HG02759 (cell line): ENCODE measurements around the gene NXPH1.

Experiments used
- ATAC-seq: cut with Tn5 transposase; IDR thresholded peaks from one replicate; pipeline ENCODE4 v1.9.1; 2021; ENCODE audit warnings: mild to moderate bottlenecking, moderate library complexity; ENCODE audit not compliant: unreplicated experiment

Gene NXPH1

DNA sequence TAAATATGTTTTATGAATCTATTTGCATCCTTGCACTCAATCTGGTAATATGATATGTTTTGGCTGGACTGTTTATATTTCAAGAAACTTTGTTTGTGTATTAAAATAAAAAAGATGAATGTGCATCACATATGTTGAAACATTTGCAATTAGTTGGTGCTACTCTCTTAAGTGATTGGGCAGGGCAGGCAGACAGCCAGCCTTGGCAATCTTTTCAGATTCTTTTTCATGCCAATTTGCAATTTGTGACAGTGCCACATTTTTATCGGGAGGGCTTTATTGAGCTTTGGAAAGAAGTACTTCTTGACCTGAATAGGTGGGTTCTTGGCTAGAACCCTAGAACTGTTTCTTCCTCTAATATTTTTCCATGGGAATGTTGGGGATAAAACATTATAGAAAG lies 152.2 kb downstream of the NXPH1 start:
- no peak for ATAC-seq

DNA sequence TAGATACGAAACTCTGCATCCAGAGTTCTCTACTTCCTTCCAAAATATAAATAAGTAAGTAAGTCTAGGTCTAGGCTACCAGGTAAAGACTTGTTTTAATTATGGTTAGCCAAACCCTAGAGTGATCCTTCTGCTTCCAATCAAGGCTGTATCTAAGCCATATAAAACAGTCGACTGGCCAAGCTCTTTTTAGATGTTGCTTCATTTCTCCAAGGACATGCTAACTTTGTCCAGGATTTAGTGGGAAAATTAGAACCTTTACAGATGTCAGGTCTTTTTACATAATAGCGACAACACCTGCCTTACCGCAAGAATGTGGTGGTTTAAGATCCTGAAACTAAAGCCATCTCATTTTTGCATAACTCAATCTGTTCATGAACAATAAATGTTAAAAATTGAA lies 156.8 kb downstream of the NXPH1 start:
- ATAC-seq = no peak

DNA sequence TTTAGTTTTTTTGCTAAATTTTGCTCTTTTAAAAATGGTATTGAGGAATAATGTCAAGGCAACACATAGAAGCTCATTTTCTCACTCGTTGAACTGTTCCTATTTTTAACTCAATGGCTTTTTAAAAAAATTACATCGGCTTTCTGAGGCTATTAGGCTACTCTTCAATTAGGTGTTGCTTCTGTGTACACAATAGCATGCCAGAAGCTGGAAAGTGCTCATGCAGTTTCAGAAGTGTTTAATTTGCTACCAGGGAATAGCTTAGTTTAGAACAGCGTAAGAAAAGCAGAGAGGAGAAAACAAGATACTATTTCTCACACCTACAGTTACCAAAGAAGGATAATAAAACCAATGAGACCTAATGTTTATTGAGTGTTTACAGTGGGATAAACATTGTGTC lies 157.4 kb downstream of the NXPH1 start:
- no peak for ATAC-seq

DNA sequence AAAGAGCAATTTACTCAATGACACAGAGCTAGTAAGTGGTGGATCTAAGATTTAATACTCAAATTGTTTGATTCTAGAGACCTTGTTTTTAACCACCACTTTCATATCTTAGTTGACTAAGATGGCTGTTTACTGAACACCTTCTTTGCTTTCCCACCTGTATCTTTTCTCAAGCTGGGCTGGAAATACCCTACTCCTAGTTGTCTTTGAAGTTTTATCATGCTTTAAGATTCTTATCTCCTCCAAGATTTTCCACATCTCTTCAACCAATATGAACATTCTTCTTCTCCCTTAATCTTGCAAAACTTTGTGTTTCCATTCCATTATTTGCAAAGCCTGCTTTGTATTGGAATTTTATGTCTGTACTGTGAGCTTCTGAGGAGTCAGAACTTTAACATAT lies 157.9 kb downstream of the NXPH1 start:
- ATAC-seq = no peak

DNA sequence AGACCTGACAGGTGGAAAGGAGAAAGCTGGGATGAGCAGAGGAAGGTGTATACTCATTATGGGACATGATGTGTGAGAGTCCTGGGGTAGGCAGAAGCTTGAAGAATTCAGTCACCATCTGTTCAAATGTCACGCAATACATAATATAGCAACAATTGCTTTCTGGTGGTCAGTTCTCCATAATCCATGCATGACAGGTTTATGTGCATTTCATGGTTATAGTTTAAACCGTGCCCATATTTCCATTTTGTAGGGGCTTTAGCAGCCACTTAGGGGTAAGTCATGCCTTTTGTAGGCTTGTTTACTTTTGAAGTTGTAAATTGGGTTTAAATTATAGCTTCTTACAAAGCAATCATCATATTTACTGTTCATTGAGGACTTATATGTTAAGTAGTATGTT lies 158.8 kb downstream of the NXPH1 start:
- ATAC-seq = no peak

DNA sequence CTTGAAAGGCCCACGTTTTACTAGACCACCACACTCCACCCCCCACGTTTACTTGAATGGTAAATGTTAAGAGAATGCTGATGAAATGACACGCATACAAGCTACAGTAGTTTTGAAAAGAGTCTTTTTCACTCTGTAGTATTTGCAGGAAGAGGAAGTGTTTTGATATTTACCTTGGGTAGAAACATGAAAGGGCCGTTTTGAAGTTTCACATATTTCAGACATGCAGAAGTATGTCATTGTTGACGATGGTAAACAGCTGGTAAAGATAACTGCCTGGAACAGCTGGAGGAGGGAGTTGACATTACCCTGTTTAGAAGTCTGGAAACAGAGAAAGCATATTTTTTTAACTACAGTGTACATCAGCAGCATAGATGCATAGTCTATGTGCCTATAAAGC lies 160.7 kb downstream of the NXPH1 start:
- ATAC-seq = no peak

DNA sequence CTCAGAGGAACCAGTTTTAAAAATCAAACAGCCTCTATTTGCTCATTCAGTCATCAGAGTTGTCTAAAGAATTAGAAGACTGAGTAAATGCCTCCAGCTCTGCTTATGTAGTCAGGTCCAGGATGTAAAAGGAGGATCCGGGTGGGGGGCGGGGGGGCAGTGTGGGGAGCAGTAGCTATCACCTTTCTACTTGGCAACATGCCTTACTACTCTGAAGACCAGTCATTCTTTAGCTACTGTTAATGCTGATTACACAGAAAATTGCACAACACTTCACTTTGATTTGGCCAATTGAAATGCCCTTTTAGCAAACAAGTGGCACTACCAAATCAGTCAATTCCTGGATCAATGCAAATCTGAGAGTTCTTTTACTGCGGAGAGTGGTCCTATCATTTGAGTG lies 164.2 kb downstream of the NXPH1 start:
- ATAC-seq = no peak

DNA sequence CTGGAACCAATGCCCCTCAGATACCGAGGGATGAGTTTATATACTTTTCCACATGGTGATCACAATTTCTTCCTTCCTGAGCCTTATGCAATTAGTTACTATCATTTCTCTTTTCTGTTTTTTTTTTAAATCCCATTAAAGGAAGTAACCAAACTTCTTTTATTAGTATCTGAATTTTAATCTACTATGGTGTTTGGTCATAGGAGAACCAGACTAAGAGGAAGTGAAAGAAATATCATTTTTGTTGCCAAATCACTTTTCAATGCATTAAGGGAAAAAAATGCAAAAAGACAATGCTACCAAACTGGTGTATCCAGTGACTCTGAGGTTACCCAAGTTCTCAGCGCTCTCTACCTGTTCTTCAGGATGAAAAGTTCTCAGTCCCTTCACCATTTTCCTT lies 167.7 kb downstream of the NXPH1 start:
- ATAC-seq = no peak

DNA sequence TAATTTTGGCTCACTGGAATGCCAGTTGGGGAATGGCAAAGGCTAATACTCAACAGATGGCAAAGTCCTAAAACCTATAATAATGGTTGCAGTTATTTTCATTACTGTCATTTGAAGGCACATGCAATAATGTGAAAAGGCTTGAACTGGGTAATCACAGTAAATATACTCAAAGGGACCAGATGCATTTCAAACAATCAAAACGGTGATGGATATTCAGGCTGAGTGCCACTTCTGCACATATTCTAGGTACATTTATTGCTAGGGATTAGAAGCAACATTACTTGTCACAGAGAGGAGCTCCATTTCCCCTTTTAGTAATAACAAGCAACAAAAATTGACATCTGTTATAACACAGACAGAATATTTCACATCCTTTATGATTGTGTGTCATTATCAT lies 171.8 kb downstream of the NXPH1 start:
- no peak for ATAC-seq

DNA sequence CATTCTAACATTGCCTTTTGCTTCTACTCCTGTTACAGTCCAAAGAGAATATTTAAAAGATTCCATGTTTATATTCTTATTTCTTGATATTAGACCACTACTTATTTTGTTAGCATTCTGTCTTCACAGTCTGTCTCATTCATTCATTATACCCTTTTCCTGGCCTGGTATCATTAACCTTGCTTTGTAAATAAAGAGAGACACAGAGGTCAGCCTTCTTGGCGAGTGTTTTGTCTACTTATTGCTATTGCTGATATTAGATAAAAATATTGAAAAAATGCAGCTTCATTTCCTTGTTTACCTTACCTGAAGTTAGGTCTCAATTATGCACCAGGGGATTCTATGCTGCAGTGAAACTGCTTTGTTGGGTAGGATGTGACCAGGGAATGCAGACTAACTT lies 179.2 kb downstream of the NXPH1 start:
- no peak for ATAC-seq

DNA sequence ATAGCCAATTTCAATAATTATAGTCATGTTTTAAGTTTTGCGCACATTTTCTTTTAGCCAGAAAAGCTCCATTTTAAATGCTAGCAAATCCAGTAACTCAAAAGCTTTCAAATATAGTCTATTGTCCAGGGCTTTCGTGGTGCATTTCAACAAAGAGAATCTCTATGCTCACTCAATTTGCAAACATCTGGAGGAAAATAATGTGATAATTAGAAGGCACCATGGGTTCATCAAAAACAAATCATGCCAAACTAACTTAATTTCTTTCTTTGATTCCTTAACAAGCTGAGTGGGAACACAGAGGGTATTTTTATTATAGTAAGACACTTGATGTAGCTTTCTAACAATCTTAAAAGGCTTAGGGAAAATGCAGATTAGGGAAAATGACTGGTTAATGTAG lies 179.8 kb downstream of the NXPH1 start:
- no peak for ATAC-seq

DNA sequence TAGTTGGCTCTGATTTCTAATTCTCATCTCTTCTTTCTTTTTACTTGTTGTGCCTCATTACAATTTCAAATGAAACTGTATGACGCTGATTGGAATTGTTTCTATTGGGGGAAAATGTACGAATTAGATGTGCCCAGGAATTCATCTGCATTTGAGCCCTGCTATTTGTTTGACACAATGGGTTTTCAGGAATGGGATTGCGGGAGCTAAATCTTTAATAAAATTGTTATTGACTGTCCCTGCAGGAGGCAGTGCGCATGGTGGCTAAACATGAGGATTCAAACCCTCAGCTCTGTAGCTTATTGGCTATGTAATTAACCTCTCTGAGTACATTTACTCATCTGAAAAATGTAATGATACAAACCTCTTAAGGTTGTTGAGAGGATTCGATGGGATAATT lies 181.6 kb downstream of the NXPH1 start:
- no peak for ATAC-seq

DNA sequence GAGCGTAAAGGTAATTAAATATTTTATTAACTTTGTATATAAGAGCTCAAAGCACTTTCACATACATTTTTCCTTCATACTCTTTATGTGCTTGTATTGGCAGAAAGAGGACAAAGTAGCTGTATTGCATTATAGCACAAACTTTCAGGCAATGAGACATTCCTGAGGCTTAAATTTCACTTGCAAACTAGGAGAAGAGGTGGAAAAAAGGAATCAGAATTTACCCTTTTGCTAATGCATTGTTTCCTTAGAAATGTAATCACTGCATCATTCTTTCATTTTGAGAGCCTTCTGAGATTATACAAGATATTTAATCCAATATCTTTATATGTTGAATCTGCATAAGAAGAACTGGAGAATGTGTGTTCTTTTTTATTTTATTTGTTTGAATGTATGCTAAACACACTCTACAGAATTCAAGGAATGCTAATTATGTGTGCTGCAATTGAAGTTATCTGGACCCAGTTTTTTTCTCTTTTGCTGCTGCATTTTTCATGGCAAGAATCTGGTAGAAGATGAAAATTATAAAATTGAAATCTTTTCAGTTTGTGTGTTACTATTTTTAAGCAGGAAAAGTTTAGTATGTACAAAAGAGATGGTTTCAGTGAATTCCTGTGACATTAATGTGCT lies 185.1 kb downstream of the NXPH1 start:
- ATAC-seq = no peak

DNA sequence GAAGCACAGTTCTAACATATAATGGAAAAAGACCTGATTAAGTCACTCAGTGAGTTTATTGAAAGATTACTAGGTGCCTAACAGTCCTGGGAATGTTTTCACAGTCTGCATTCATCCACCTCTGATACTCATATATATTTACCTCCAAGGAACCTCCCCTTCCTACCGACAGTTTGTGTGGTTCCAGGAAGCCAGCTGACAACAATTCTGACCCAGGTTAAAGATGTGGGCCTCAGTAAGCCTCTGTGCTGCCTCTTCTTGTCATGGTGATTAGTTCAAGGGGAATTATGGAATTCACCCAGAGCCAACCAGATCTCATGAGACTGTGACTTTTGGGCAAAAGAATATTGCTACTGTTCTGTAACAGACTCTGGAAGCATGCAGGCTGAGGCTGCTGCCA lies 186.8 kb downstream of the NXPH1 start:
- ATAC-seq = no peak

DNA sequence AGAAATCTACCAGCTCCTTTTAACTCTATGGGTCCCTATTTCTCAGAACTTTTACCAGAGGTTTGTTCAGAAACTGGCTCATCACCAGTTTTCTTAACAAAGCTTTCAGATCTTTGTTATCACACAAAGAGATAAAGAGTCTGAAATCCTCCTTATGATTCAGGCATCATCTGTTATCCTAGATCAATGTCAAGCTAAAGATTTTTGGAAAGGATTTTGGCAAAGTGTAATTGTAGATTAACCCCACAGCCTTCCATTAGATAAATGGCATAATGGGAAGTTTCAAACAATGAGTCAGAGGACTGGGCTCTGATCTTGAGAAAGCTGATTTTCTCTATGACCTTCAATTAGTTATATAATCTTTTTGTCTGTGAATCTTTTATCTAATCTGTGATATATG lies 192.2 kb downstream of the NXPH1 start:
- no peak for ATAC-seq

DNA sequence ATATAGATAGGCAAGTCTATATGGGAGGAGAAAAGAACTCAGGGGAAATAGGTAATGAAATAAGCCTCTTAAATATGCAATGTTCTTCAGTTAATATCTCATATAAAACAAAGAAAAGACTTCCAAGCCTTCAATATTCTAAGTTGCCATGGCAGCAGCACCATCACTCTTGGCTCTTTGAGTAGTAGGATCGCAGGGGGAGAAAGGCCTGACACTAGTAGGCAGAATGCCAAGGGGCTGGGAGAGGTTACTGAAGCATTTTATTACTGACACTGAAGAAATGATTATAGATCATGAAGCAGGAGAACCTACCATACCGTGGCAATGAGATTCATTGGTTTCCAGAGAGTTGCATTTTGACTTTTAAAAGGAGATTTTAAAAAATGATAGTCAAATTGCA lies 193.9 kb downstream of the NXPH1 start:
- ATAC-seq = no peak

DNA sequence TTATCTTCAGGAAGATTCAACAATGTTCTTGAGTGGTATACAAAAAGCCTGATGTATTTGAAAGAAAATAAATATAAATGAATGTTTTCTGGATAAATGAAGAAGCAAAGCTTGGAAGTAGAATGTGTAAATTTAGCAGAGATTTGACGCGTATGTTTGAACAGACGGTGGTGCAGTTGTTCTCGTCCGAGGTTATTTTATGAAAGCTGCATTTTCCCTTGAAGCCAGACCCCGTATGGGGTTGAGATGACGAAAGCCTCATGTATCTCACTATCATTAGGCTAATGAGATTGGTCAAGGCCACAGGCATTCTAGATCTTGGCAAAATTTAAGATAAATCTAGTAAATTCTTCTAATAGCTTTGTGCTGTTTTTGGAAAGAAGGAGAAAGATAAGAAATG lies 195.2 kb downstream of the NXPH1 start:
- no peak for ATAC-seq

DNA sequence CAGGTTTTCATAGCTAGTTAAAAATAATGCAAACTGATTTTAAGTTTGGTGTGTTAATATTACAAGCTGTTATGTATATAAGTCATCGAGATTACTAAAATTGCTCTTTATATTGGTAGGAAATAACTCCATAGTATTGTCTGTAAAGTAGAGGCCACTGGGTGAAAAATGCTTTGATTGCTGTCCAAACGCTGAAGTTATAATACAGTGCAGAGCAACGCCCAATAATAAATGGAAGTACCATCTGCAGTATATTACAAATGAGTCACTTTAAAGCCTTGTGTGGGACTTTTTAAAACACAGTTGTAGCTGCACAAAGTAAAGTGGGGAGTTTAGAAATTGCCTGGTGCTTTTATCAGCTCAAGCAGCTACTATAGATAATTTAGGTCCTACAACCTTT lies 196.1 kb downstream of the NXPH1 start:
- no peak for ATAC-seq

DNA sequence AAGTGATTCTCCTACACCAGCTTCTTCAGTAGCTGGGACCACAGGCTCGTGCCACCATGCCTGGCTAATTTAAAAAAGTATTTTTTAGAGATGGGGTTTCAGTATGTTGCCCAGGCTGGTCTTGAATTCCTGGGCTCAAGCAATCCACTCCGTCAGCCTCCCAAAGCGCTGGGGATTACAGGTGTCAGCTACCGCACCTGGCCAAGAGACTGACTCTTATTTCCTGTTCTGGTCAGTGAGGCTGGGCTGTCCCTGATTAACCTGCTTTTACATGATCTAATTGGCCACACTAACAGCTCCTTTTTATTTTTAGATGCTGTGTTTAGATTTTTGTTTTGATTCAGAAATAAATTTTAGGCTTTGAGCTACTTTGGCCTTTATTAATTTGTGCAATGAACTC lies 203.9 kb downstream of the NXPH1 start:
- ATAC-seq = no peak

DNA sequence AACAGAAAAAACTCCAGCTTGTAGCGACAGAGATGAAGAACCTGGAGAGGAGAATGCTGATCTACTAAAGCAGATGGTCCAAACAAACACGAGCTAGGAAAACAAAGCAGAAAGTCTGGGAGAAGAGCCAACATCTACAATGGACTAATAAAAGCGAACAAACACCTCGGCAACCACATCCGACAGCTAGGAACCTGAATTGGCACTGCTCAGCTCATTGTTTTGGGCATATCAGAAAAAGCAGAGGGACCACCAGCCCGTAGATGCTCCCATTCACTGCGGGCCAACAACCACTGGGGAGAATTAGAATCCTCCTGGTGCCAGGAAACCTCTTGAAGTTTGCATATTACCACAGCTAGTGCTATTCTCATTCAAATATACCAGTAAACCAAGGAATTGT lies 204.7 kb downstream of the NXPH1 start:
- no peak for ATAC-seq

DNA sequence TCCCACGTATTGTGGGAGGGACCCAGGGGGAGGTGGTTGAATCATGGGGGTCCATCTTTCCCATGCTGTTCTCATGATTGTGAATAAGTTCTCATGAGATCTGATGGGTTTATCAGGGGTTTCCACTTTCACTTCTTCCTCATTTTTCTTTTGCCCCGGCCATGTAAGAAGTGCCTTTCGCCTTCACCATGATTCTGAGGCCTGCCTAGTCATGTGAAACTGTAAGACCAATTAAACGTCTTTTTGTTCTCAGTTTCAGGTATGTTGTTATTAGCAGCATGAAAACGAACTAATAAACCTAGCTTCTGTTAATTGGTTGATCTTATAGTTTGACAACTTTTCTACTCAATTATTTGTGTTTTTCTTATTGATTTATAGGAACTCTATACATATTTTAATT lies 206.3 kb downstream of the NXPH1 start:
- no peak for ATAC-seq

DNA sequence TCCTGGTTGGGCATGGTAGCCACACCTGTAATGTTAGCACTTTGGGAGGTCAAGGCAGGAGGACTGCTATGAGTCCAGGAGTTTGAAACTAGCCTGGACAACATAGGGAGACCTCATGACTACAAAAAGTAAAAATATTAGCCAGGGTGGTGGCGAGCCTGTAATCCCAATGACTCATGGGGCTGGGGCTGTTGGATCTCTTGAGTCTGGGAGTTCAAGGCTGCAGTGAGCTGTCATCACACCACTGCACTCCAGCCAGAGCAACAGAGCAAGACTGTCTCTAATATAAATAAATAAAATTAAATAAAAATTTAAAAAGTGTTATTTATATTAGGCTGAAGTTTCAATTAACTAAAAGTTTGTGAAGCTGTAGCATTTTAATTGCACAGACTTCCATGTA lies 207.3 kb downstream of the NXPH1 start:
- ATAC-seq = no peak

DNA sequence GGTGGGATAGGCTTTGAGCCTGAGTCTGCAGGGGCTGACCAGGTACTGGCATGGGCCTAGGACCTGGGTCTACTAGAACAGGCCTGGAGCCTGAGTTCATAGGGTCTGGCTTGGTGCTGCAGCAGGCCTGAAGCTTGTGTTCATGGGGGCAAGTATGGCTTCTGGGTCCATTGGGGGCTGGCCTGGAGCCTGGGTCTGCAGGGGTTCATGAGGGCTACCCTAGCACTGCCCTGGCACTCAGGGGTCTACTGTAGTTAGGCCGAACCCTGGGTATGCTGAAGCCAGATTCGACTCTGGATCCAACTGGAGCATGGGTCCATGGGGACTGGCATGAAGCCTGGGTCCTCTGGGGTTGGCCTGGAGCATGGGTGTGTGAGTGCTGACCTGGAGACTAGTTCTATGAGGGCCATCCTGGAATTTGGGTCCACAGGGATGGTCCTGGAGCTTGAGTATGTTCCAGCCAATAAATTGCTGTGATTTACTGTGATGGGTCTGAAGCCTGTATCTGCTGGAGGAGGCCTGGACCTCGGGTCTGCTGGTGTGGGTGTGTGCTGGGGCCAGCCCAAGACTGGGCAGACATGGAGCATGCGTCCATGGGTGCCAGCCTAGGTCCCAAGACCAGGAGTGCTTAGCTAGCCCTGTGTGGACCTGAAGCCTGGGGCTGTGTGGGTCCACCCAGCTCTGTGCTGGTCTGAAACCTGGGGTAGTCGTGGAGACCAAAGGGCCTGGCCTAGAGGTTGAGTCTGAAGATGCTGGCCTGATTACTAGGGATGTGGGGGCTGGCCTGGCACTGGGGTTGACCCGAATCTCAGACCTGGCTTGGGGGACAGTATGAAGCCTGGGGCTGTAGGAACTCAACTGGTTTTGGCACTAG lies 235.5 kb downstream of the NXPH1 start:
- no peak for ATAC-seq
